T1000 (cell line): ENCODE results near the gene MAPT.
"Not testable (repeated sequence)": the region's sequence is repeated elsewhere in the genome, so short reads cannot be mapped to it uniquely, and the experiment has no call there.

ENCODE experiments used
- DNase-seq: peaks from one replicate; lab custom pipeline; 2025; ENCODE audit warnings: mixed read lengths; lab: John Stamatoyannopoulos, UW

Gene MAPT

GRCh38 chr17:46011711-46012505 lies 117.6 kb downstream of the MAPT start:
- DNase-seq: no peak

- no peak for DNase-seq
These were observed 118.2 kb downstream of the MAPT start for GRCh38 chr17:46012506-46013079.

GRCh38 chr17:46013127-46013501 lies 118.8 kb downstream of the MAPT start:
- no peak for DNase-seq

DNA sequence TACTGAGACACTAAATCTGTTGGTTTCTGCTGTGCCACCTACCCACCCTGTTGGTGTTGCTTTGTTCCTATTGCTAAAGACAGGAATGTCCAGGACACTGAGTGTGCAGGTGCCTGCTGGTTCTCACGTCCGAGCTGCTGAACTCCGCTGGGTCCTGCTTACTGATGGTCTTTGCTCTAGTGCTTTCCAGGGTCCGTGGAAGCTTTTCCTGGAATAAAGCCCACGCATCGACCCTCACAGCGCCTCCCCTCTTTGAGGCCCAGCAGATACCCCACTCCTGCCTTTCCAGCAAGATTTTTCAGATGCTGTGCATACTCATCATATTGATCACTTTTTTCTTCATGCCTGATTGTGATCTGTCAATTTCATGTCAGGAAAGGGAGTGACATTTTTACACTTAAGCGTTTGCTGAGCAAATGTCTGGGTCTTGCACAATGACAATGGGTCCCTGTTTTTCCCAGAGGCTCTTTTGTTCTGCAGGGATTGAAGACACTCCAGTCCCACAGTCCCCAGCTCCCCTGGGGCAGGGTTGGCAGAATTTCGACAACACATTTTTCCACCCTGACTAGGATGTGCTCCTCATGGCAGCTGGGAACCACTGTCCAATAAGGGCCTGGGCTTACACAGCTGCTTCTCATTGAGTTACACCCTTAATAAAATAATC lies 119.3 kb downstream of the MAPT start:
- DNase-seq: no peak

DNA sequence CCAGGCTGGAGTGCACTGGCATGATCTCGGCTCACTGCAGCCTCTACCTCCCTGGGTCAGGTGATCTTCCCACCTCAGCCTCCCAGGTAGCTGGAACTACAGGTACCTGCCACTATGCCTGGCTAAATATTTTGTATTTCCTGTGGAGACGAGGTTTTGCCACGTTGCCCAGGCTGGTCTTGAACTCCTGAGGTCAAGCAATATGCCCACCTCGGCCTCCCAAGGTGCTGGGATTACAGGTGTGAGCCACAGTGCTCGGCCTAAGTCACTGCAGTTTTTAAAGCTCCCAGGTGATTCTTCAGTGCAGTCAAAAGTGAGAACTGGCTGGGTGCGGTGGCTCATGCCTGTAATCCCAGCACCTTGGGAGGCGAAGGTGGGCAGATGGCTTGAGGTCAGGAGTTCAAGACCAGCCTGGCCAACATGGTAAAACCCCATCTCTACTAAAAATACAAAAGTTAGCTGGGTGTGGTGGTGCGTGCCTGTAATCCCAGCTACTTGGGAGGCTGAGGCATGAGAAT lies 125.1 kb downstream of the MAPT start:
- not testable (repeated sequence) for DNase-seq

GRCh38 chr17:46020023-46020761 lies 125.8 kb downstream of the MAPT start:
- no peak for DNase-seq

GRCh38 chr17:46020998-46021397 lies 126.6 kb downstream of the MAPT start:
- no peak for DNase-seq

GRCh38 chr17:46023366-46023765 lies 129.0 kb downstream of the MAPT start:
- DNase-seq: not testable (repeated sequence)

DNA sequence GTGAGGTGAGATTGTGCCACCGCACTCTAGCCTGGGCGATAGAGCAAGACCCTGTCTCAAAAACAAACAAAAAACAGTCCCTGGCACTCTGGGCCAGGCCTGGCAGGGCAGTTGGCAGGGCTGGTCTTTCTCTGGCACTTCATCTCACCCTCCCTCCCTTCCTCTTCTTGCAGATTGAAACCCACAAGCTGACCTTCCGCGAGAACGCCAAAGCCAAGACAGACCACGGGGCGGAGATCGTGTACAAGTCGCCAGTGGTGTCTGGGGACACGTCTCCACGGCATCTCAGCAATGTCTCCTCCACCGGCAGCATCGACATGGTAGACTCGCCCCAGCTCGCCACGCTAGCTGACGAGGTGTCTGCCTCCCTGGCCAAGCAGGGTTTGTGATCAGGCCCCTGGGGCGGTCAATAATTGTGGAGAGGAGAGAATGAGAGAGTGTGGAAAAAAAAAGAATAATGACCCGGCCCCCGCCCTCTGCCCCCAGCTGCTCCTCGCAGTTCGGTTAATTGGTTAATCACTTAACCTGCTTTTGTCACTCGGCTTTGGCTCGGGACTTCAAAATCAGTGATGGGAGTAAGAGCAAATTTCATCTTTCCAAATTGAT lies 129.5 kb downstream of the MAPT start:
- no peak for DNase-seq

DNA sequence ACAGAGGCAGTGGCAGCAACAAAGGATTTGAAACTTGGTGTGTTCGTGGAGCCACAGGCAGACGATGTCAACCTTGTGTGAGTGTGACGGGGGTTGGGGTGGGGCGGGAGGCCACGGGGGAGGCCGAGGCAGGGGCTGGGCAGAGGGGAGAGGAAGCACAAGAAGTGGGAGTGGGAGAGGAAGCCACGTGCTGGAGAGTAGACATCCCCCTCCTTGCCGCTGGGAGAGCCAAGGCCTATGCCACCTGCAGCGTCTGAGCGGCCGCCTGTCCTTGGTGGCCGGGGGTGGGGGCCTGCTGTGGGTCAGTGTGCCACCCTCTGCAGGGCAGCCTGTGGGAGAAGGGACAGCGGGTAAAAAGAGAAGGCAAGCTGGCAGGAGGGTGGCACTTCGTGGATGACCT lies 130.2 kb downstream of the MAPT start:
- no peak for DNase-seq

DNA sequence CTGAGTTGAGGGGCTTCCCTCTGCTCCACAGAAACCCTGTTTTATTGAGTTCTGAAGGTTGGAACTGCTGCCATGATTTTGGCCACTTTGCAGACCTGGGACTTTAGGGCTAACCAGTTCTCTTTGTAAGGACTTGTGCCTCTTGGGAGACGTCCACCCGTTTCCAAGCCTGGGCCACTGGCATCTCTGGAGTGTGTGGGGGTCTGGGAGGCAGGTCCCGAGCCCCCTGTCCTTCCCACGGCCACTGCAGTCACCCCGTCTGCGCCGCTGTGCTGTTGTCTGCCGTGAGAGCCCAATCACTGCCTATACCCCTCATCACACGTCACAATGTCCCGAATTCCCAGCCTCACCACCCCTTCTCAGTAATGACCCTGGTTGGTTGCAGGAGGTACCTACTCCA lies 130.7 kb downstream of the MAPT start:
- no peak for DNase-seq

DNA sequence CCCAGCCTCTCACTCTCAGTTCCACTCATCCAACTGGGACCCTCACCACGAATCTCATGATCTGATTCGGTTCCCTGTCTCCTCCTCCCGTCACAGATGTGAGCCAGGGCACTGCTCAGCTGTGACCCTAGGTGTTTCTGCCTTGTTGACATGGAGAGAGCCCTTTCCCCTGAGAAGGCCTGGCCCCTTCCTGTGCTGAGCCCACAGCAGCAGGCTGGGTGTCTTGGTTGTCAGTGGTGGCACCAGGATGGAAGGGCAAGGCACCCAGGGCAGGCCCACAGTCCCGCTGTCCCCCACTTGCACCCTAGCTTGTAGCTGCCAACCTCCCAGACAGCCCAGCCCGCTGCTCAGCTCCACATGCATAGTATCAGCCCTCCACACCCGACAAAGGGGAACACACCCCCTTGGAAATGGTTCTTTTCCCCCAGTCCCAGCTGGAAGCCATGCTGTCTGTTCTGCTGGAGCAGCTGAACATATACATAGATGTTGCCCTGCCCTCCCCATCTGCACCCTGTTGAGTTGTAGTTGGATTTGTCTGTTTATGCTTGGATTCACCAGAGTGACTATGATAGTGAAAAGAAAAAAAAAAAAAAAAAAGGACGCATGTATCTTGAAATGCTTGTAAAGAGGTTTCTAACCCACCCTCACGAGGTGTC lies 131.3 kb downstream of the MAPT start:
- no peak for DNase-seq

DNA sequence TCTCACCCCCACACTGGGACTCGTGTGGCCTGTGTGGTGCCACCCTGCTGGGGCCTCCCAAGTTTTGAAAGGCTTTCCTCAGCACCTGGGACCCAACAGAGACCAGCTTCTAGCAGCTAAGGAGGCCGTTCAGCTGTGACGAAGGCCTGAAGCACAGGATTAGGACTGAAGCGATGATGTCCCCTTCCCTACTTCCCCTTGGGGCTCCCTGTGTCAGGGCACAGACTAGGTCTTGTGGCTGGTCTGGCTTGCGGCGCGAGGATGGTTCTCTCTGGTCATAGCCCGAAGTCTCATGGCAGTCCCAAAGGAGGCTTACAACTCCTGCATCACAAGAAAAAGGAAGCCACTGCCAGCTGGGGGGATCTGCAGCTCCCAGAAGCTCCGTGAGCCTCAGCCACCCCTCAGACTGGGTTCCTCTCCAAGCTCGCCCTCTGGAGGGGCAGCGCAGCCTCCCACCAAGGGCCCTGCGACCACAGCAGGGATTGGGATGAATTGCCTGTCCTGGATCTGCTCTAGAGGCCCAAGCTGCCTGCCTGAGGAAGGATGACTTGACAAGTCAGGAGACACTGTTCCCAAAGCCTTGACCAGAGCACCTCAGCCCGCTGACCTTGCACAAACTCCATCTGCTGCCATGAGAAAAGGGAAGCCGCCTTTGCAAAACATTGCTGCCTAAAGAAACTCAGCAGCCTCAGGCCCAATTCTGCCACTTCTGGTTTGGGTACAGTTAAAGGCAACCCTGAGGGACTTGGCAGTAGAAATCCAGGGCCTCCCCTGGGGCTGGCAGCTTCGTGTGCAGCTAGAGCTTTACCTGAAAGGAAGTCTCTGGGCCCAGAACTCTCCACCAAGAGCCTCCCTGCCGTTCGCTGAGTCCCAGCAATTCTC lies 132.1 kb downstream of the MAPT start:
- no peak for DNase-seq

DNA sequence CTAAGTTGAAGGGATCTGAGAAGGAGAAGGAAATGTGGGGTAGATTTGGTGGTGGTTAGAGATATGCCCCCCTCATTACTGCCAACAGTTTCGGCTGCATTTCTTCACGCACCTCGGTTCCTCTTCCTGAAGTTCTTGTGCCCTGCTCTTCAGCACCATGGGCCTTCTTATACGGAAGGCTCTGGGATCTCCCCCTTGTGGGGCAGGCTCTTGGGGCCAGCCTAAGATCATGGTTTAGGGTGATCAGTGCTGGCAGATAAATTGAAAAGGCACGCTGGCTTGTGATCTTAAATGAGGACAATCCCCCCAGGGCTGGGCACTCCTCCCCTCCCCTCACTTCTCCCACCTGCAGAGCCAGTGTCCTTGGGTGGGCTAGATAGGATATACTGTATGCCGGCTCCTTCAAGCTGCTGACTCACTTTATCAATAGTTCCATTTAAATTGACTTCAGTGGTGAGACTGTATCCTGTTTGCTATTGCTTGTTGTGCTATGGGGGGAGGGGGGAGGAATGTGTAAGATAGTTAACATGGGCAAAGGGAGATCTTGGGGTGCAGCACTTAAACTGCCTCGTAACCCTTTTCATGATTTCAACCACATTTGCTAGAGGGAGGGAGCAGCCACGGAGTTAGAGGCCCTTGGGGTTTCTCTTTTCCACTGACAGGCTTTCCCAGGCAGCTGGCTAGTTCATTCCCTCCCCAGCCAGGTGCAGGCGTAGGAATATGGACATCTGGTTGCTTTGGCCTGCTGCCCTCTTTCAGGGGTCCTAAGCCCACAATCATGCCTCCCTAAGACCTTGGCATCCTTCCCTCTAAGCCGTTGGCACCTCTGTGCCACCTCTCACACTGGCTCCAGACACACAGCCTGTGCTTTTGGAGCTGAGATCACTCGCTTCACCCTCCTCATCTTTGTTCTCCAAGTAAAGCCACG lies 133.0 kb downstream of the MAPT start:
- DNase-seq: no peak

- no peak for DNase-seq
These were observed 133.6 kb downstream of the MAPT start for GRCh38 chr17:46027976-46028325.

GRCh38 chr17:46028374-46028773 lies 134.0 kb downstream of the MAPT start:
- DNase-seq: no peak

DNA sequence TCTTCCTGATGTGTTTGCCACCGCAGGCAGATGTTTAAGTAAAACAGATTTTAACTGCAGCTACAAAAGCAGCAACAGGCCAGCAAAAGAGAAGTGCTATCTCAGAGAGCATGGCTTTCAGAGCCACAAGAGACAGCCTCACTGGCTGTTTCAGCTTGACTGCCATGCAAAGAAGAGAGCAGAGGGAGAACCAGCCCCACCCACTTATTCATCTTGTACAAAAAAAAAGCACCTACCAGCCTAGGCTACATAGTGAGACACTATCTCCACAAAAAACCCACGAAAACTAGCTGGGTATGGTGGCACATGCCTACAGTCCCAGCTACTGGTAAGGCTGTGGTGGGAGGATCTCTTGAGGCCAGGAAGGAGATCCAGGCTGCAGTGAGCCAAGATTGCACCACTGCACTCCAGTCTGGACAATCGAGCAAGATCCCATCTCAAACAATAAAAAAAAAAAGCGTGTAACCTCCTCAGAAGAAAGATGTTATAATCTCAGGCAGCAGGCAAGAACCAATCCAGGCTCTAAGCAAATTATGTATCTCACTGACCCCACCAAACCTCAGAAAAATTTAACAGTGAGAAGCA lies 134.7 kb downstream of the MAPT start:
- DNase-seq: no peak

DNA sequence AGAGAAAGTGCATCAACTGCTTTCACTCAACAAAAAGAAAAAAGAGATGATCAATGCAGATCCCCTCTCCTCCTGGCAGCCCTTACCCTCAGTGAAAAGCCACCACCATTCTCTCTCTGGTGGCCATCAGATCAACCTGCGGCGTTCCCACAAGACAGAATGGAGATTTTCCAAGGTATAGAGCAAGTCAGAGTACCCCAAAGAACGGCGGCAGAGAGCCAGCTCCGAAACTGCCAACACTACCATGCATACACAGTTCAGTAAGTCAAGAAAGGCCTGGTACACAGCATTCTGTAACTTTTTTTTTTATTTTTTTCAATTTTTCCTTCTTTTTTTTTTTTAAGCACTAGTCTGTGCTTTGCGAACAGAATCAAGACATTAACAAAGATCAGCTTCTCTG lies 135.3 kb downstream of the MAPT start:
- no peak for DNase-seq

- DNase-seq: no peak
These were observed 136.4 kb downstream of the MAPT start for GRCh38 chr17:46030752-46031151.
